GM10847 (cell line): ENCODE results near the gene DNAH3.

Experiments
- POLR2A ChIP-seq: IDR thresholded peaks from 2 replicates; pipeline ENCODE4 v1.6.1; 2011; ENCODE audit not compliant: insufficient read length; ENCODE audit errors: extremely low read depth

The DNAH3 gene

GRCh38 chr16:21056396-21056795 lies 94.2 kb downstream of the DNAH3 start:
- TF ChIP-seq POLR2A = no peak

- no peak for TF ChIP-seq POLR2A
Measured at GRCh38 chr16:21053590-21053989, 97.1 kb downstream of the DNAH3 start.

- no peak for TF ChIP-seq POLR2A
Measured at GRCh38 chr16:21038197-21038596, 112.4 kb downstream of the DNAH3 start.

GRCh38 chr16:21037736-21038135 lies 112.9 kb downstream of the DNAH3 start:
- TF ChIP-seq POLR2A = no peak

- TF ChIP-seq POLR2A = no peak
Measured at GRCh38 chr16:21037168-21037567, 113.5 kb downstream of the DNAH3 start.

GRCh38 chr16:21036471-21036870 lies 114.2 kb downstream of the DNAH3 start:
- TF ChIP-seq POLR2A = no peak

GRCh38 chr16:21033704-21034103 lies 116.9 kb downstream of the DNAH3 start:
- TF ChIP-seq POLR2A = no peak

GRCh38 chr16:21033264-21033663 lies 117.4 kb downstream of the DNAH3 start:
- TF ChIP-seq POLR2A = no peak

- TF ChIP-seq POLR2A = no peak
Measured at GRCh38 chr16:21028728-21029127, 121.9 kb downstream of the DNAH3 start.

GRCh38 chr16:21026846-21027245 lies 123.8 kb downstream of the DNAH3 start:
- TF ChIP-seq POLR2A = no peak

GRCh38 chr16:21023509-21024202 lies 127.0 kb downstream of the DNAH3 start:
- TF ChIP-seq POLR2A = no peak

- TF ChIP-seq POLR2A = no peak
Measured at GRCh38 chr16:21021316-21021715, 129.3 kb downstream of the DNAH3 start.

GRCh38 chr16:21009815-21010214 lies 140.8 kb downstream of the DNAH3 start:
- no peak for TF ChIP-seq POLR2A

- no peak for TF ChIP-seq POLR2A
Measured at GRCh38 chr16:21005008-21005407, 145.6 kb downstream of the DNAH3 start.

- no peak for TF ChIP-seq POLR2A
Measured at GRCh38 chr16:21001262-21001661, 149.4 kb downstream of the DNAH3 start.

GRCh38 chr16:20997147-20997546 lies 153.5 kb downstream of the DNAH3 start:
- TF ChIP-seq POLR2A = no peak

GRCh38 chr16:20995711-20996110 lies 154.9 kb downstream of the DNAH3 start:
- TF ChIP-seq POLR2A = no peak
